Measurements from ENCODE around the gene SHROOM4.

SHROOM4 gene

DNA sequence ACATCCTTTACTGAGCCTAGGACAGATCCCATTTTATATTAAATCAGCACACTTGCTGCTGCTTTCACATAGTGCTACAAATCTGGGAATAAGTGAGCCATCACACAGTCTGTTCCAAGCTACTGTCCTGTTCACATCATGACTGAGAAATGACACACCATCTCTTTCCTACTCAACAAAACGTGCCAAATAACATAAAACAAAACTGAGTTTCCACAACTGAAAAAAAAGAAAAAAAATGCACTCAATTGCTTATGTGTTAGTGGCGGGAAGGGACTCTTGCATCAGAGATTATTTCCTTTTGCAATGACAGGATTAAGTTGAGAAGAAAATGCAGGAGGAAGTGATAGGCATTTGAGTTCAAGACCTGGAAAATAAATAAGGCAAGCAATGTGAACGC lies 109.0 kb downstream of the SHROOM4 start:
- DNase-seq (ENCODE audit: low read depth): no peak

DNA sequence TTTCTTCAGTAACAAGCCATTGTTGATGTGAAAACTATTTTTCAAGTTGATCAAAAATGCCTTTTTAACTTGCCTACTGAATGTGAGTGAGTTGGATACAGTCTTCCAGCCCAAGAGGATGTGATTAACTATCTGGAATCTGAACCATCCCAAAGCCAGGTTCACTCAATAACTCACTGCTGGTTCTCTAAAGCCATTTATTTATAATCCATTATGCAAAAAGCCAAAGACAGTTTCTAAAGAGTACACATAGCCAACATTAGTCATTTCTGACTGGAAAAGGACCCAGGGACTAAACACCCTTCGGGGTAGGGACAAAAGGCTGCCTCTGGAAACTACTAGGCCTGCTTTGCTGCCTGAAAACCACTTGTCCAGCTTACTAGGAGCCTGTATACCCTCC lies 109.6 kb downstream of the SHROOM4 start:
- no peak for DNase-seq (ENCODE audit: low read depth)

DNA sequence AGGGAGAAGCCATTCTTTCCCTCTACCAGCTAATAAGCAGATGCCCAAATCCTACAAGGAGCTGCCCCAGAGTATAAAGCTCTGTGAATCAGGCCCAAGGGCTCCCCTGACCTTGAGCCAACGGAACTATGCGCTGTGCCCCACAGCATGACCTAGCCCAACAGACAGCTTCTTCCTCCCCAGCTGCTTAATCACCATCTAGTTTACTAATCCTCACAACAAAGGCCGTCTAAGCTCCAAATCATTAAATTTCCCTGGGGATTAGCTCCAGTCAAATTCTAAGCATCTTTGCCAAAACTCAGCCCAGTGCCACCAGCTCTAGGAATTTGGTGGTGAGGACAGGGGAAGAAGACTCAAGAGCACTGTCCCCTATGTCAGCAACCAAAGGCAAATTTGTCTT lies 113.1 kb downstream of the SHROOM4 start:
- no peak for DNase-seq (ENCODE audit: low read depth)

DNA sequence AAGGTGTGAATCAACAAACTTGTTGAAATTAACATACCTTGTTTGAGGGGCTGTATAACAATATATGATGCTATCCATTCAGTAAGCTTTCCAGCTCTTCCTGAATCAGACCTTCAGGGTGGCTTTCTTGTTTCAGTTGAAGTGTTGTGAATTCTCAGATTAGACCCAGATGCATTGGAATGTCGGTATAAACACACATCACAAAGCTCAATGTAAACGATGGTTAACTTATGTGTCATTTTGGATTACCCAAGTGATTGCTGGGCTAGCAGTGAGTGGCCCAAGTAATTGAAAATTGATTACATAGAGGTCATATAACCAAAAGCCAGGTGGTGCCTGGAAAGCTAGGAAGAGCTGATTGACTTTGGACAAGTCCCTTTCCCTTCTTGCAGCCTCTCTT lies 115.0 kb downstream of the SHROOM4 start:
- no peak for DNase-seq (ENCODE audit: low read depth)

DNA sequence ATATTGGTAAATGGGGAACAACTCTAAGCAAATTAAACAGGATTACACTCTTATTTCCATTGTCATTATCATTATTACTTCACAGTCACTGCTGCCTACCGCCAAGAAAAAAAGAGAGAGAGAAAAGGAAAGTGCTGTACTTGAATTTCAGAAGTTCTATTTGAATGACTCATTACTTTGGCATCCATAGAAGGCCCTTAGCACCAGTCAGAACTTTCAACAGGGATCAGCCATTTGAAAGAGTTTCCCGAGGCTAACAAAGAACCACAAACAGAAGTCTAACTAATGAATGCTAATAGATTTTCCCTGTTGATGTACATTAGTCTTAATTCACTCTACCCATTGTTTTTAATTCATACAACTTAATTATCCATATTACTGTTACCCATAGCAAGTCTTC lies 116.3 kb downstream of the SHROOM4 start:
- no peak for DNase-seq (ENCODE audit: low read depth)

DNA sequence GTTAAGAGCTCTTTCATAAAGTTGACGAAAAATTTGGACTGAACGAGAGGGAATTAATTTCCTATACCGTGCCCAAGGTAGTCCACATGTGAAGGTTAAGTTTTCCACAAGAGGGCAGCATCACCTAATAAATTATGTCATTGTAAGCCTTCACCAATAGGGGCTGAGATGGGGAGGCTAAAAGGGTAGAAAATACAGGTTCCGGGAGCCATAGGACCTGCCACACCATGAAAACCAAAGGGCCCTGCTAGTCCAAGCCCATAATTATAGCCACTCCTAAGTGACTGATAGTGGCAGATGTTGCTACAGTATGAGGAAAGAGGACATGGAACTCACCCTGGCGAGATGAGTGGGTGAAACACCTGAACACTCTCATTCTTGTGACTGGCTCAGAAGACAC lies 122.2 kb downstream of the SHROOM4 start:
- no peak for DNase-seq (ENCODE audit: low read depth)

DNA sequence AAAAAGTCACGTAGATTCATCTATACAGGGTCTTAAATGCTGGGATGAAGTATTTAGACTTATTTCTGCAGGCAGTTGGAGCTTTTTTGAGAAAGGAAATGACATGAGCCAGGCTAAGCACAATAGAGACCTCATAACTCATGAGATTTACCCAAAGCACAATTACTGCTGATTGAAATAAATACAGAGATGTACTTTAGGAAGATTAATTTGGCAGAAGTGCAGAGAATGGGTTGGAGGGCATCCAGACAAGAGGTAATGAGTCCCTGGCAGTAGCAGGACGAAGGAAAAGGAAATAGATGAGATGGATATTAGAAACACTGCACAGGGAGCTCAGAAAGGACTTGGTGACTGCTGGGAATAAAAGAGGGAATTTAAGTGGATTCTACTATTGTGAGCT lies 129.1 kb downstream of the SHROOM4 start:
- DNase-seq (ENCODE audit: low read depth): no peak

DNA sequence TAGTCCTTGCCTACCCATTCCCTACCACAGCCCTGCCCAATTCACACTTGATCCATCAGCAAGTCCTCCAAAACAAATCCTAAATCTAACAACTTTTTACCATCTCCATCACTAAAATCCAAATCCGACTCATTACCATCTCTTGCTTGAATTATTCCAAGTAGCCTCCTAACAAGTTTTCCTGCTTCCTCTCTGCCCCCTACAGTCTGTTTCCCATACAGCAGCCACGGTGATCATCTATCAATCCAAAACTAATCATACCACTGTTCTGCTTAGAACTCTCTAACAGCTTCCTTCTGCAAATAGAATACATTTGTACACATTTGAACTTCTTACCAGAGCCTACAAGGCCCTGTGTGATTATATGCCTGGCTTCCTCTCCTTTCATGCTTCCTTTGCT lies 133.0 kb downstream of the SHROOM4 start:
- DNase-seq (ENCODE audit: low read depth): no peak

DNA sequence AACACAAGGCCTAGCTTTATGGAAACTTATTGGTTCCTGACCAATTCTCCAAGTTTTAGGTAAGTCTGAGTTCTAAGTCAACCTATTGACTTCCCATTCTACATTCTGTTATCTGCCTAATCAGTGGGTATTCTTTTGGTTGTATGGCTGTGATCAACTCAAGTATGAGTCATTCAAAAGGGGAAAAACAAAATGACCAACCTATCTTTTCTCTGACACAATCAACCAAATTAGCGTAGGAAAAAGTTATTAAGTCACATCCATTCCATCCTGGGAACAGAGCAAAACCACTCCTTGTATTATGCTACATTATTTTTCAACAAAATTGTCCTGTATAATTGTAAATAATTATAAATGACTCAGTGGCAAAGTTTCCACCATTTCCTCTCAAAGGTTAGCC lies 136.2 kb downstream of the SHROOM4 start:
- DNase-seq (ENCODE audit: low read depth): no peak

DNA sequence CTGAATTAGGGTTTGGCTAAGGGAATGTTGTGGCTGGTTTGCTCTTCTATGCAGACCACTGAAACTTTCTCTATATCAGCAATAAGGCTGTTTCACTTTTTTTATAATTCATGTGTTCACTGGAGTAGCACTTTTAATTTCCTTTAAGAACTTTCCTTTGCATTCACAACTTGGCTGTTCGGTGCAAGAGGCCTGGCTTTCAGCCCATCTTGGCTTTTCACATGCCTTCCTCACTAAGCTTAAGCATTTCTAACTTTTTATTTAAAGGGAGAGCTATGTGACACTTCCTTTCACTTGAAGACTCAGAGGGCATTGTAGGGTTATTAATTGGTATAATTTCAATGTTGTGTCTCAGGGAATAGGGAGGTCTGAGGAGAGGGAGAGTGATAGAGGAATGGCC lies 142.3 kb downstream of the SHROOM4 start:
- DNase-seq (ENCODE audit: low read depth): no peak

DNA sequence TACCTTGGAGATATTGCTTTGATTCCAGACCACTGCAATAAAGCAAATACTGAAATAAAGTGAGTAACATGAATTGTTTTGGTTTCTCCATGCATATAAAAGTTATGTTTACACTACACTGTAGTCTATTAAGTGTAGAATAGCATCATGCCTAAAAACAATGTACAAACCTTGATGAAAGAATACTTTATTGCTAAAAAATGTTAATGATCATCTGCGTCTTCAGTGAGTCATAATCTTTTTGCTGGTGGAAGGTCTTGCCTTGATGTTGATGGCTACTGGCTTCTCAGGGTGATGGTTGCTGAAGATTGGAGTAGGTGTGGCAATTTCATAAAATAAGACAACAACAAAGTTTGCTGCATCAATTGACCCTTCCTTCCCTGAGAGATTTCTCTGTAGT lies 145.1 kb downstream of the SHROOM4 start:
- DNase-seq (ENCODE audit: low read depth): no peak

DNA sequence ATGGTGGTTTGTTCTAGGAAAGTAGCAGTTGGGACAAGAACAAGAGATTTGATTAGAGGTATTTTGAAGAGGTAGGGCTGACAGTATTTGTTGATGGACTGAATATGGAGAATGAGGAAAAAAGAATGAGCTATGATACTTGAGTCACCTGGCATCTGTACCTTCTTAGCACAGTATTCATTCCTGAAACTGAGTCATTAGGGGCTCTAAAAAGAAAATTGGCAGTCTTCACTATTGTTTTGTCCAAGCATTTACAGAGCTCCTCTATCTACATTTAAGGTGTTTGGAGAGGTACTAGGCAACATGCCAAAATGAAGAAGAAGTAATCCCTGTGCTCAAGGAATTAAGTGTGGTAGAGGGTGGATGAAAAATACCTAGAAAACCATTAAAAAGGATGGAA lies 165.8 kb downstream of the SHROOM4 start:
- DNase-seq (ENCODE audit: low read depth): no peak

DNA sequence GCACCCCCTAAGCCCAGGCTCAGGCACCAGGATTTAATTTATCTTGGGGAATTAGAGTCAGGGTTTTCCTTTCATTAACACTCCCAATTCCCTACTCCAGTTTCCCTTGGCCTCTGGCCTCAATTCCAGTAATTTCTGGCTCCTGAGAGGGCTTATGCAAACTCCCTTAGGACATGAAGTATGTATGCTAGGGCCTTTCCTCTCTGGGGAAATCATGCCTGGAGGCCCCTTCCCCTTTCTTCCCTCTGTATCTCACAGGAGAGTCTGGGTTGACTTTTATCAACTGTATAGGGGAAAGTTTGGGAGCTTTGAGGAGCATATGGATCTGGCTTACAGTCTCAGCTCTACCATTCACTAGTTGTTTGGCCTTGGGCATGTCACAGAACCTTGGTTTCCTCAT lies 169.5 kb downstream of the SHROOM4 start:
- no peak for DNase-seq (ENCODE audit: low read depth)

DNA sequence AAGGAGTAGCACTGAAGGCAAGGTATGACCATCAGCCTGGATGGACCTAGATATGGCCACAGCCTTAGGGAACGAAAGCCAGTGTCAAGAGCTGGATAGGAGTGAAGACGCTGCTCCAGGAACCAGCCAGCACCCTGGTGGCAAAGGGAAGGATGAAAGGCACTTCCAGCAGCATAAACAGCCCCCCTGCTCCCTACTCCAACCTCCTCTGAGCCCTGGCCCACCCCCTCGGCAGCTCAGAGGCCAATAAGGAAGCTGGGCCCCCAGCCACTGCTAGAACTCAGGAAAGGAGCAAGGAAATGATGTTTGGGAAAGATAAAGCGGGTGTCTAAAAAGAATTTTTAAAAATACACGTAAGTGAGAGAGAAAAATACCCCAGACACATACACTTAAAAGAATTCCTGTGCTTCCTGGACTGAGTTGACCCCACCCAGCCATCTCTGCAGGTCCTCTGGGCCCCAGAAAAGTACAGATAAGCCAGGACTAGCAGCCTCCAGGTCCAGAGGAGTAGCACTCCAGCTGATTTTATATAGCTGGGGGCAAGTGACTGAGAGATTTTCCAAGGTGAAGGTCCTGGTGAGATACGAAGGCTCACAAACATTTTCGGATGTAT lies 170.4 kb downstream of the SHROOM4 start:
- DNase-seq (ENCODE audit: low read depth): no peak

DNA sequence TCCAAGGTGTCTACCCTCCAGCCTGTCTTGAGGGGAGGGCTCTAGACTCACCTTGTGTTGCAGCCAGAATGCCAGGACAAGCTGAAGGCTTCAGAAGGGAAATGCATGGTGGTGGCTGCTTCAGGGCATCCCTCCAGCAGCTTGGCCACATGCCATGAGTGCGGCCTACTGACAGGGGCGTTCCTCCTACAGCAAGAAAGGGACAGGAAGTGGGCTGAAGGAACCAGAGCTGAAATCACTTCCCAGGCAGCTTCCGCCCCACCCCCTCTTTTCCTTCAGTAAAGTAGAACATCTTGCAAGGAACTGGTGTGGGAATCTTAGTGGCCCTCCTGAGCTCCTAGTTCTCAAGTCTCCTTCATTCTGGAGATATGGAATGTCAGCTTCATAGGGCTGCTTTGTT lies 175.9 kb downstream of the SHROOM4 start:
- no peak for DNase-seq (ENCODE audit: low read depth)

DNA sequence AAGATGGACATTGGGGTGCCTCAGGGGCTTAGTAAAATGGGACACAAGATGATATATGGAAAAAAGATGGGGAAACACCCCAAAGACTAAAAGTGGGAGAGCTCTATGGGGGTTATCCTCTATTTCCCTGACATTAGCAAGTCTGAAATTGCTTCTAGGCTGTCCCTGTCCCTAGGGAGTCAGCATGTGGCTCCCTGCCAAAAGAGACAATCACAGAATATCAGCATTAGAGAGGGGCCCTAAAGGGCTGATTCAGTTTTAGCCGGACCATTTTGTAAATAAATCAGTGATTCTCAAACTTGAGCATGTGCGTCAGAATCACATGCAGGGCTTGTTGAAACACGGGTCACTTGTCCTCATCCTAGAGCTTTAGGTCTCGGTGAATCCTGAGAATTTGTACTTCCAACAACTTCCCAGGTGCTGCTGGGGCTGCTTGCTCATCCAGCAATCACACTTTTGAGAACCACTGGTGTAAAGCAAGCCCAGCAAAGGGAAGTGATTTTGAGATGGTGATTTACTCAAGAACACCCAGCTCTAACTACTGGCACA lies 178.1 kb downstream of the SHROOM4 start:
- no peak for DNase-seq (ENCODE audit: low read depth)

DNA sequence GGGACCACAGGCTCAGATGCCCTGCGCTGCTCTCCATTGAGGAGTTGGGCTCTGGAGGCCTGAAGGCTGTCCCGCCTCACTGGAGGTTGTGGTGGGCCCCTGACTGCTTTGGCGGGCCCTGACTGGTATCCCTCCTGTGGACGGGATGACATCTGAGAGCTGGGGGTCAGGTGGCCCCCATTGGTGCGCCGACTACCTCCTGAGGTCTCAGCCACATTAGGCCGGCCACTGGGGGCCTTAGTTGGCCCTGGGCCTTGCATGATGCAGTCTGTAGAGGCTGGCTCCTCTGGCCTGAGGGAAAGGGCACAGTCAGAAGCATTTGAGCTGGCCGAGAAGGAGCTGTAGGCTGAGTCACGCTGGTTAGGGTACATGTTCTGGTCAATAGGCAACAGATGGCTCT lies 178.8 kb downstream of the SHROOM4 start:
- DNase-seq (ENCODE audit: low read depth): no peak

DNA sequence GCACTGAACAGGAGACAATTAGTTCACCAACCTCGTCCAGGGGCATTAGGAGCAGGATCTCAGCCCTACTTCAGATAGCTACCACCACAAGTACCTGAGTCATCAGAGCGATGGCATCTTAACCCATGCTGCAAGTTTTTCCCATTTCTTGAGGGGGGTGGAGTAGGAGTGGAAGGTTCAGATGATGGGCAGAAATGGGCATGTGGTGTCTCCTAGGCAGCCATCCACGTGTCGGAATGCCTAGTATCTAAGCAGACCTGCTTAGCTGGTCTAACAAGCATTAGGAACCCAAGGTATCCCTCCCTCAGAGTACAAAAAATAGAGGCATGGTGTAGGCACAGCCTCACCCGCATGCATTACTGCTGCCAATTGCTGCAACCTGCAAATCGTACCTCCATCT lies 184.2 kb downstream of the SHROOM4 start:
- DNase-seq (ENCODE audit: low read depth): no peak

DNA sequence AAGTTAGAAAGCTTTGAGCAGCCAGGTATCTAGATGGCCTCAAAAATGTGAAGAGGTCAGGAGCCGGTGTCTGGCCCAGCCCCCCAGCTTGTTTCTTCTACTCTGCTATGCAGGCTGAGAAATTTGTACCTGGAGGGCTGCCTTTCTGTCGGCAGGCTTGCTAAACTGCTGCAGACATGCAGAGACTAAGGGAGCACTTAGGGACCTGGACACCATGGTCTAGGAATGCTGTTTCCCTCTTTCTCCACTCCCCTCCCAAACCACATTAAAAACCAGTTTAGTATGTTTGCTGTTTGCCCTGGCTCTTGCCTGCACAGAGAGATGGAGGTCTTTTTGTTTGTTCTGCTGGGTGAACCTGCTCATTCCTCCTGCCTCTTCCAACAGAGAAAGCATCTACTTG lies 186.3 kb downstream of the SHROOM4 start:
- no peak for DNase-seq (ENCODE audit: low read depth)

DNA sequence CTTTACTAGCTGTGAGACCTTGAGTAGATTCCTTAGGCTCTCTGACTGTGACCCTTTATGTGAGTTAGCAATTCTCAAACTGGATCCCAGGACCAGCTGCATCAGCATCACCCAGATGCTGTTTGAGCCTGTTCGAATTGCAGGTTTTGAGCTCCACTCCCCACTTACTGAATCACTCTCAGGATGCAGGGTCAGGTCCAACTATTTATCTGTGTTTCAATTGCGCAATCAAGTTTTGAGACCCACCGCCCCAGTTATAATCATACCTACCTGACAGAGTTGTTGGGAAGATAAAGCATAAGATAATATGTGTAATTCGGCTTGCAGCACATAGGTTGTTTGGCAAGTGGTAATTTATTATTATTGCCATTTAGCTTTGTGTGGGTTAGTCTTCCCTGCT lies 187.6 kb downstream of the SHROOM4 start:
- no peak for DNase-seq (ENCODE audit: low read depth)

DNA sequence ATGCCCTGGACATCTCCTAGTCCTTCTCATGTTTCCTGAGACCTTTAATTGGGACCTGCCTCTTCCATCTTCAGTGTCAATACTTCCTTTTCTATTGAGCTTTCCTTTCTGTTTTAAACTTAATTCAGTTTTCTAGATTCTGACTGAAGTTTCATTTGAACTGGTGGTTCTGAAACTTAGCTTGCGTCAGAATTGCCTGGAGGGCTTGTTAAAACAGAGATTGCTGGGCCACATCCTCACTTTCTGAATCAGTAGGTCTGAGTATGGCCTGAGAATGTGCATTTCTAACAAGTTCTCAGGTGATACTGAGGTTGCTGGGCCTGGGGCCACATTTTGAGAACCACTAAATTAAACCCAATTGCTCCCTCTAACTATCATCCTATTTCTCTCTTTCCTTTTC lies 191.2 kb downstream of the SHROOM4 start:
- DNase-seq (ENCODE audit: low read depth): no peak

DNA sequence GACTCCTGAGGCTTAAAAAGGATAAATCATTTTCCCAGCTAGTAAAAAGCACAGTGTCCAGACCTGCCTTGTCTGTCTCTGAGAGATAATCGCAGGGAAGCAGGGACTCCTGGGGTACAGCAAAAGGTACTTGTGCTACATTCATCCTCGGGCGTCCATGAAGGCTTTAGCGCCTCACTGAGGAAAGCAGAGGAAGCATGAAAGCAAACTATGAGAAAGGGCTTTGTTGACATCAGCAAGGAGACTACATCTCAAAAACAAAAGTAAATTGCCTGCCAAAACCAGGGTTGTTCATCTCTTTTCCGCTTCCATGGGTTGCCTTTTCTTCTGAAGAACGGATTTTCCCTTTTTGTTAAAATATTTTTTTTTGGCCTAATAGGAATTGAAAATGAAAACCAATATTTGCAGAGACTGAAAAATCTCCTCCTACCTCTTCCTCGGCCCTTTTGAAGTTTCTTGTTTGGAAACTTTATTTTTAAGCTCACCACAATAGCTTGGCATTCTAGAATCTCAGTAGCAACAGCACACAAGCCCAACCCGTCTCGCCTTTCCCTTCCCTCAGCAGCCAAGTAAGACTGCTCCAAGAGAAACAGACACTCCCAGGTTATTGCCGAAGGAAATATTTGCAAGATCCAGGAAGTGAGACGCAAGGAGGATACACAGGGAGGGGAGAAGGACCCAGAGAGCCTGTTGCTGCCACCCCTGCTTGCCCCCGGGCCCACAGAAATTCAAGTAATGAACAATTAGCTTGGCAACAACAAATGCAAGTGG lies 195.0 kb downstream of the SHROOM4 start:
- DNase-seq (ENCODE audit: low read depth): no peak

DNA sequence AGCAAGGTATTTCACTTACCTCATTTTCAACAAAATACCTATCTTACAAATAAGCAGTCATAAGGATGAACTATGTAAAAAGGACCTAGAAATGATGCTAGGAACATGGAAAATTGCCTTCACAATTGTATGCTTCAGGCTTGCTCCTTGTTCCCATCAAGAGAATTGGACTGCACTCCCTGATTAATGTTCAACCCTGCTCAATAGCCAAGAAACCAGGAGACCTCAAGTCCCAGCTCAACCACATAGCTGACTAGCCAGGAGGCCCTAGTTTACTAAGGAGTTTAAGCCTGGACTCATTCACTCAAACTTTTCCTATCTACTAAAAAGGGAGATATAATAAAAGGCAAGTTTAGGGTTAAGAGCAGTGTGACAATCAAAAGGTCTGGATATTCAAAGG lies 196.8 kb downstream of the SHROOM4 start:
- DNase-seq (ENCODE audit: low read depth): no peak
